Small intestine (tissue), 7 donors: ENCODE data around the gene CNTNAP4. TPM values are rescaled to one million over a fixed set of nuclear protein-coding genes. Genes with fewer than 3 reads are reported as not detected.

ENCODE experiments used
- DNase-seq, 2 donors: peaks; one replicate each; pipeline versions ENCODE4 v3.0.0 to v3.0.0-alpha.2; 2013
- FAIRE-seq: peaks from 2 replicates; lab custom pipeline; 2012; peaks lifted over from hg19 to GRCh38; lab: Jason Lieb, UNC
- H3K27ac ChIP-seq, 3 donors: one replicate each; pipeline ENCODE4 v1.5.1; 2013; ENCODE audit warnings: low read length in 2 of 3, mild to moderate bottlenecking in 2 of 3, control low read depth in 1 of 3, inconsistent platforms in 1 of 3, low read depth in 1 of 3, moderate library complexity in 1 of 3
- H3K27me3 ChIP-seq, 3 donors: one replicate each; pipeline ENCODE4 v1.6.1; 2013; ENCODE audit warnings: low read length in 3 of 3, inconsistent platforms in 1 of 3; ENCODE audit not compliant: control insufficient read depth in 3 of 3, insufficient read depth in 3 of 3
- H3K36me3 ChIP-seq, 3 donors: one replicate each; pipeline ENCODE4 v1.6.1; 2013; ENCODE audit warnings: low read length in 3 of 3, inconsistent platforms in 1 of 3, low read depth in 1 of 3, mild to moderate bottlenecking in 1 of 3, moderate library complexity in 1 of 3; ENCODE audit not compliant: control insufficient read depth in 3 of 3, insufficient read depth in 2 of 3
- H3K4me1 ChIP-seq, 3 donors: one replicate each; pipeline ENCODE4 v1.6.1; 2013; ENCODE audit warnings: low read length in 2 of 3, inconsistent platforms in 1 of 3, low read depth in 1 of 3, mild to moderate bottlenecking in 1 of 3, moderate library complexity in 1 of 3; ENCODE audit not compliant: control insufficient read depth in 3 of 3, insufficient read depth in 2 of 3
- H3K4me3 ChIP-seq, 3 donors: one replicate each; pipeline ENCODE4 v1.5.1; 2013; ENCODE audit warnings: low read length in 3 of 3, control low read depth in 1 of 3, inconsistent platforms in 1 of 3, low read depth in 1 of 3, mild to moderate bottlenecking in 1 of 3, moderate library complexity in 1 of 3
- H3K9me3 ChIP-seq, 2 donors: one replicate each; pipeline ENCODE4 v1.6.1; 2013; ENCODE audit warnings: low read depth in 1 of 2, low read length in 1 of 2; ENCODE audit not compliant: control insufficient read depth in 2 of 2, insufficient read depth in 1 of 2
- WGBS, 3 donors: extraction: QIAGEN DNeasy Blood & Tissue Kit; methylation state at CpG; one replicate each; pipeline ENCODE4 v1.1.7; 2013; 5-methylcytosine and 5-hydroxymethylcytosine counted together
- polyA plus RNA-seq, 4 donors: library from polyadenylated mRNA; stranded (reverse) in 3 of 4; unstranded in 1 of 4; fragments of 200-250 nt in 3 of 4; fragments of 120-200 nt in 1 of 4; gene quantifications; one replicate each; pipeline versions ENCODE4 v1.2.1 to v1.2.3, GENCODE V29; 2013
- donor health status: healthy with polysubstance abuse.
- donor health status: control.
- donor health status: control.
- donor health status: Bipolar disorder and iron deficiency.
- donor health status: healthy.

Gene CNTNAP4
- polyA plus RNA-seq, 4 donors = 0.09 to 0.10 TPM; not detected in 2

GRCh38 chr16:76490036-76490639 lies 212.9 kb downstream of the CNTNAP4 start:
- DNase-seq = no peak
- FAIRE-seq = no peak
- H3K4me1 ChIP-seq = no peaks in the 10 kb centered on the region
- no peak overlapping the region for H3K4me3 ChIP-seq
- no peak overlapping the region for H3K27ac ChIP-seq
- WGBS, 3 donors = 85 to 87% (median 86%) methylated on average over 3 of the region's 3 CpGs
- H3K9me3 ChIP-seq = no peaks in the 10 kb centered on the region
- no peaks in the 10 kb centered on the region for H3K27me3 ChIP-seq
- no peaks in the 10 kb centered on the region for H3K36me3 ChIP-seq

DNA sequence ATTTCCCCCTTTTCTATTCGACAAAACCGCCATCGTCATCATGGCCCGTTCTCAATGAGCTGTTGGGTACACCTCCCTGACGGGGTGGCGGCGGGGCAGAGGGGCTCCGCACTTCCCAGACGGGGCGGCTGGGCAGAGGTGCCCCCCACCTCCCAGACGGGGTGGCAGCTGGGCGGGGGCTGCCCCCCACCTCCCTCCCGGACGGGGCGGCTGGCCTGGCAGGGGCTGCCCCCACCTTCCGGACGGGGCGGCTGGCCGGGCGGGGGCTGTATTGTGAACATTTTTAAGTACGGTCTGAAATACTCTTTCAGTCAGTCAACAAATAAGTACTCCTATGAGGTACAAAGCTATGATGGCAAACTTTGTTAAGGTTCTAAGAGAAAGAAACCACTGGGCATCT lies 222.8 kb downstream of the CNTNAP4 start:
- Histone ChIP-seq H3K4me3 (no peak overlapping the region), H3K4me1 (no peaks in the 10 kb centered on the region), H3K27me3 (no peaks in the 10 kb centered on the region), H3K27ac (no peak overlapping the region), H3K9me3 (no peaks in the 10 kb centered on the region), H3K36me3 (no peaks in the 10 kb centered on the region)
- WGBS, 3 donors = 94 to 97% (median 96%) methylated on average over 17 to 21 of the region's 21 CpGs
- no peak for FAIRE-seq
- no peak for DNase-seq

GRCh38 chr16:76502063-76502462 lies 224.9 kb downstream of the CNTNAP4 start:
- DNase-seq (no peak), FAIRE-seq (no peak)
- no peak overlapping the region for H3K4me3 ChIP-seq
- H3K27me3 ChIP-seq = no peaks in the 10 kb centered on the region
- H3K4me1 ChIP-seq = no peaks in the 10 kb centered on the region
- H3K27ac ChIP-seq = no peak overlapping the region
- H3K9me3 ChIP-seq = no peaks in the 10 kb centered on the region
- 87 to 91% (median 89%) methylated on average over 8 of the region's 8 CpGs for WGBS, 3 donors
- H3K36me3 ChIP-seq = no peaks in the 10 kb centered on the region

DNA sequence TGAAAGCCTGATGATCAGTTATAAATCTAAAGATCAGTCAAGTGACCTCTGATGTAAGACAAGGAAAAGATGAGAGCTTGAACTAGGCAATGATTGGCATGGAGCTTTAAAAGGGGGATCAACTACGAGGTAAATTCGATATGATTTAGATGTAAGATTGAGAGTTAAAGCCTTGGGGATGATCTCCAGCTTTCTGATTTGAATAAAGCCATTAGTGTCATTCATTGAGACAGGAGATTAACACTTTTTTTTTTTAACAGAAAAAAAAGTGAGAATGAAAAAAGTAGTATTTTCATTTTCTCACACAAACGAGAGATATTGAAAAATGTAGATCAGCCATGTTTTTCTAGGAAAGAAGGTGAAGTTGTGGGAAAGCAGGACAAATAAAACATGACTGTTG lies 225.4 kb downstream of the CNTNAP4 start:
- Histone ChIP-seq H3K36me3 (no peaks in the 10 kb centered on the region), H3K9me3 (no peaks in the 10 kb centered on the region), H3K4me1 (no peaks in the 10 kb centered on the region), H3K27ac (no peak overlapping the region), H3K4me3 (no peak overlapping the region), H3K27me3 (no peaks in the 10 kb centered on the region)
- DNase-seq = no peak
- WGBS, 3 donors = 68 to 85% (median 74%) methylated on average over 3 of the region's 3 CpGs
- no peak for FAIRE-seq

- no peak for FAIRE-seq
- H3K4me1 ChIP-seq = no peaks in the 10 kb centered on the region
- DNase-seq = no peak
- no peak overlapping the region for H3K27ac ChIP-seq
- no peaks in the 10 kb centered on the region for H3K27me3 ChIP-seq
- no peaks in the 10 kb centered on the region for H3K9me3 ChIP-seq
- no peak overlapping the region for H3K4me3 ChIP-seq
- no peaks in the 10 kb centered on the region for H3K36me3 ChIP-seq
Observed at GRCh38 chr16:76503091-76503490, 225.9 kb downstream of the CNTNAP4 start.

DNA sequence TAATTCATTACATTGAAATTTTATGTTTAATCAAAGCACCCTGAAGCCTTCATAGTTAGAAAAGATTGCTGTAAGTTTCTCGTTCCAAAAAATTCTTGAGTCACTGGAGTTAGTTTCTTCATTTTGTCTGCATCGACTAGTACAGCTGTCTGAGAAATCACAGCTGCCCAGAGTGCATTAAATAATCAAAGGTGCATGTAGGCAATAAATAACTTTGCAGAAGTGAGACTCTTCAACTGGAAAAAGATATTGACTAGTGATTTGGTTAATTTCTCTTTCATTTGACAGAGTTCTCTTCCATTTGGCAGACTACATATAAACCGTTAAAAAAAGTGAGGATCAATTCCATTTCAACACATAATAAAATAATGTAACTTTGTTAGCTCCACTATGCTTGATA lies 234.0 kb downstream of the CNTNAP4 start:
- no peak overlapping the region for H3K27ac ChIP-seq
- 66 to 80% (median 67%) methylated on average over 3 of the region's 3 CpGs for WGBS, 3 donors
- FAIRE-seq = no peak

GRCh38 chr16:76518781-76519180 lies 241.6 kb downstream of the CNTNAP4 start:
- Histone ChIP-seq H3K27ac (no peak overlapping the region), H3K4me3 (no peak overlapping the region), H3K27me3 (no peaks in the 10 kb centered on the region), H3K4me1 (no peaks in the 10 kb centered on the region), H3K36me3 (no peaks in the 10 kb centered on the region), H3K9me3 (no peaks in the 10 kb centered on the region)
- no peak for DNase-seq
- 62 to 75% (median 66%) methylated on average over 1 of the region's 1 CpG for WGBS, 3 donors
- FAIRE-seq = no peak

More for the DNA sequence above, 234.0 kb downstream of the CNTNAP4 start:
- Histone ChIP-seq H3K4me3 (no peak overlapping the region), H3K36me3 (no peaks in the 10 kb centered on the region), H3K9me3 (no peaks in the 10 kb centered on the region), H3K27me3 (no peaks in the 10 kb centered on the region), H3K4me1 (no peaks in the 10 kb centered on the region)
- DNase-seq = no peak

DNA sequence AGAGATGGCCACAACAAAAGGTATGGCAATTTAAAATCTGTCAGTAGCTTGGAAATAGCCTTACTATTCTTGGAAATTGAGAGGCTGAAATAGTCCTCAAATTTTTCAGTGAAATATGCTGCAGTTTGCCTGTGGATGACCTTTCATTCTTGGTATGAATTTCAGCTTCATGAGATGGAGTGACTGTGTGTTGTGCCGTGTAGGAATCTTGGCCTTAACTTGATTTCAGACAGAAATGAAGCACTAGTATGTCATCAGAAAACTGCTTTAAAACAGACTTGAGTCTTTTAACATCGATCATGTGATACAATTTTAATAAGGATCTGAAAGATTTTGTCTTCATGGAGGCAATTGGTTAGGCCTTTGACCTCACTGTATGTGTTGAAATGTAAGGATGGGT lies 247.2 kb downstream of the CNTNAP4 start:
- no peaks in the 10 kb centered on the region for H3K4me1 ChIP-seq
- no peaks in the 10 kb centered on the region for H3K27me3 ChIP-seq
- no peak overlapping the region for H3K27ac ChIP-seq
- no peaks in the 10 kb centered on the region for H3K9me3 ChIP-seq
- H3K4me3 ChIP-seq = no peak overlapping the region
- no peaks in the 10 kb centered on the region for H3K36me3 ChIP-seq
- FAIRE-seq (no peak), DNase-seq (no peak)
- 59 to 77% (median 77%) methylated on average over 2 of the region's 2 CpGs for WGBS, 3 donors

- Histone ChIP-seq H3K36me3 (no peaks in the 10 kb centered on the region), H3K9me3 (no peaks in the 10 kb centered on the region), H3K27me3 (no peaks in the 10 kb centered on the region), H3K27ac (no peak overlapping the region), H3K4me1 (no peaks in the 10 kb centered on the region), H3K4me3 (no peak overlapping the region)
- FAIRE-seq (no peak), DNase-seq (no peak)
Observed at GRCh38 chr16:76524769-76525168, 247.6 kb downstream of the CNTNAP4 start.
